H1 (cell line): ENCODE data around the gene OR9G4. TPM values are rescaled to one million over a fixed set of nuclear protein-coding genes. Genes with fewer than 3 reads are reported as not detected.

ENCODE experiments used
- CTCF ChIA-PET: fragments of 300-600 bp; sonication (Branson Sonifier 250); formaldehyde crosslinking; loops from one replicate; lab custom pipeline; 2021; ENCODE audit not compliant: partially characterized antibody; lab: Charles Lee
- POLR2A ChIA-PET: fragments of 300-600 bp; sonication (Branson Sonifier 250); formaldehyde crosslinking; loops from one replicate; lab custom pipeline; 2021; ENCODE audit warnings: inconsistent platforms; ENCODE audit not compliant: partially characterized antibody; lab: Charles Lee
- DNase-seq, 2 experiments: peaks; one replicate each; pipeline versions ENCODE4 v3.0.0 to v3.0.0-alpha.2; 2010 to 2022; ENCODE audit warnings: low spot score in 2 of 2, low read depth in 1 of 2, mixed read lengths in 1 of 2
- FAIRE-seq: peaks from 2 replicates; lab custom pipeline; 2011; peaks lifted over from hg19 to GRCh38; lab: Jason Lieb, UNC
- H2AFZ ChIP-seq: 2 replicates; pipeline ENCODE4 v1.8.1; 2012; ENCODE audit warnings: low read length, inconsistent platforms
- H2AK5ac ChIP-seq: 2 replicates; pipeline ENCODE4 v1.6.1; 2013; ENCODE audit warnings: low read depth, low read length
- H2BK120ac ChIP-seq: replicated peaks from 2 replicates; pipeline ENCODE3; 2013; ENCODE audit warnings: low read depth, low read length, inconsistent platforms
- H2BK12ac ChIP-seq: 2 replicates; pipeline ENCODE4 v1.6.1; 2013; ENCODE audit warnings: low read depth, low read length
- H2BK15ac ChIP-seq: 2 replicates; pipeline ENCODE4 v1.6.1; 2013; ENCODE audit warnings: low read length
- H2BK20ac ChIP-seq: 2 replicates; pipeline ENCODE4 v1.6.1; 2013; ENCODE audit warnings: low read length
- H2BK5ac ChIP-seq: 2 replicates; pipeline ENCODE4 v1.6.1; 2013; ENCODE audit warnings: low read depth, low read length
- H3K14ac ChIP-seq: 2 replicates; pipeline ENCODE4 v1.6.1; 2013; ENCODE audit warnings: inconsistent platforms; ENCODE audit not compliant: insufficient read length
- H3K18ac ChIP-seq: 2 replicates; pipeline ENCODE4 v1.6.1; 2013; ENCODE audit warnings: low read length; ENCODE audit errors: extremely low read depth
- H3K23ac ChIP-seq: 2 replicates; pipeline ENCODE4 v1.6.1; 2013; ENCODE audit warnings: inconsistent platforms; ENCODE audit not compliant: insufficient read length
- H3K23me2 ChIP-seq: 2 replicates; pipeline ENCODE4 v1.6.1; 2013; ENCODE audit warnings: low read depth, low read length
- H3K27ac ChIP-seq: 2 replicates; pipeline ENCODE4 v1.6.1; 2011; ENCODE audit warnings: low read depth, low read length, inconsistent platforms
- H3K27me3 ChIP-seq, 4 experiments: replicated peaks in 1 of 4; 1 replicate in 1 of 4; 2 replicates in 3 of 4; pipeline versions ENCODE4 v1.6.1 to v1.8.1; 2011 to 2013; ENCODE audit warnings: low read length in 3 of 4, mild to moderate bottlenecking in 3 of 4, inconsistent platforms in 2 of 4, mixed read lengths in 2 of 4, moderate library complexity in 1 of 4; ENCODE audit not compliant: control insufficient read depth in 3 of 4, insufficient read depth in 3 of 4; ENCODE audit errors: extremely low read depth in 1 of 4
- H3K36me3 ChIP-seq, 4 experiments: 2 replicates each; pipeline versions ENCODE4 v1.6.1 to v1.8.1; 2011 to 2013; ENCODE audit warnings: mild to moderate bottlenecking in 4 of 4, low read length in 3 of 4, moderate library complexity in 2 of 4, control low read depth in 1 of 4, inconsistent platforms in 1 of 4; ENCODE audit not compliant: insufficient read depth in 4 of 4, control insufficient read depth in 2 of 4
- H3K4ac ChIP-seq: replicated peaks from 2 replicates; pipeline ENCODE3; 2013; ENCODE audit warnings: low read length, low read depth, mixed read lengths, inconsistent platforms; ENCODE audit not compliant: insufficient read length
- H3K4me1 ChIP-seq, 4 experiments: replicated peaks in 1 of 4; 1 replicate in 1 of 4; 2 replicates in 3 of 4; pipeline versions ENCODE4 v1.6.1 to v1.8.1; 2011 to 2013; ENCODE audit warnings: low read length in 3 of 4, inconsistent platforms in 2 of 4, mixed read lengths in 1 of 4; ENCODE audit not compliant: insufficient read depth in 4 of 4, control insufficient read depth in 3 of 4
- H3K4me2 ChIP-seq, 2 experiments: 2 replicates each; pipeline versions ENCODE4 v1.6.1 to v1.8.1; 2011 to 2013; ENCODE audit warnings: low read depth in 2 of 2, low read length in 2 of 2, control low read depth in 1 of 2, inconsistent platforms in 1 of 2, mild to moderate bottlenecking in 1 of 2; ENCODE audit not compliant: insufficient read depth in 1 of 2
- H3K4me3 ChIP-seq, 4 experiments: fragments of 200-600, 300-600 bp in 1 of 4; sonication (generic), shearing (Covaris generic), sonication (Bioruptor Twin) in 1 of 4; 2 replicates each; pipeline versions ENCODE4 v1.5.1 to v1.8.1; 2011 to 2016; ENCODE audit warnings: low read length in 4 of 4, low read depth in 3 of 4, control low read depth in 2 of 4, inconsistent platforms in 2 of 4, mild to moderate bottlenecking in 2 of 4, mixed read lengths in 1 of 4, moderate library complexity in 1 of 4; ENCODE audit not compliant: insufficient read depth in 2 of 4; ENCODE audit errors: extremely low read depth in 1 of 4
- H3K56ac ChIP-seq: replicated peaks from 2 replicates; pipeline ENCODE3; 2013; ENCODE audit warnings: low read depth, mild to moderate bottlenecking, mixed read lengths, low read length, inconsistent platforms; ENCODE audit not compliant: insufficient read length
- H3K79me1 ChIP-seq: 2 replicates; pipeline ENCODE4 v1.6.1; 2013; ENCODE audit warnings: low read depth, low read length, control low read depth
- H3K79me2 ChIP-seq, 2 experiments: 2 replicates each; pipeline versions ENCODE4 v1.6.1 to v1.8.1; 2012 to 2013; ENCODE audit warnings: low read length in 2 of 2, mild to moderate bottlenecking in 2 of 2, inconsistent platforms in 1 of 2; ENCODE audit not compliant: insufficient read depth in 2 of 2, control insufficient read depth in 1 of 2
- H3K9ac ChIP-seq, 4 experiments: replicated peaks in 1 of 4; 1 replicate in 1 of 4; 2 replicates in 3 of 4; pipeline versions ENCODE4 v1.6.1 to v1.8.1; 2011 to 2013; ENCODE audit warnings: low read depth in 3 of 4, low read length in 3 of 4, control low read depth in 2 of 4, mild to moderate bottlenecking in 2 of 4, moderate library complexity in 2 of 4, inconsistent platforms in 1 of 4; ENCODE audit errors: extremely low read depth in 1 of 4
- H3K9me3 ChIP-seq, 2 experiments: 2 replicates each; pipeline versions ENCODE4 v1.6.1 to v1.8.1; 2012 to 2013; ENCODE audit warnings: mild to moderate bottlenecking in 2 of 2, moderate library complexity in 2 of 2, control low read depth in 1 of 2, inconsistent platforms in 1 of 2, low read depth in 1 of 2, low read length in 1 of 2, mixed read lengths in 1 of 2; ENCODE audit not compliant: insufficient read depth in 2 of 2
- H4K20me1 ChIP-seq, 2 experiments: replicated peaks in 1 of 2; 2 replicates each; pipeline versions ENCODE3 to v1.8.1; 2011 to 2013; ENCODE audit warnings: inconsistent platforms in 2 of 2, low read length in 2 of 2, mild to moderate bottlenecking in 1 of 2; ENCODE audit not compliant: insufficient read depth in 2 of 2, control insufficient read depth in 1 of 2
- H4K5ac ChIP-seq: 2 replicates; pipeline ENCODE4 v1.6.1; 2013; ENCODE audit warnings: low read length, low read depth, mixed read lengths, inconsistent platforms; ENCODE audit not compliant: insufficient read length
- H4K8ac ChIP-seq: 2 replicates; pipeline ENCODE4 v1.8.0; 2013; ENCODE audit warnings: mild to moderate bottlenecking, moderate library complexity, low read length, inconsistent platforms; ENCODE audit not compliant: insufficient read depth; ENCODE audit errors: extremely low read depth
- H4K91ac ChIP-seq: replicated peaks from 2 replicates; pipeline ENCODE3; 2013; ENCODE audit warnings: low read length, mixed read lengths, inconsistent platforms; ENCODE audit not compliant: insufficient read length
- BACH1 ChIP-seq: IDR thresholded peaks from 2 replicates; pipeline ENCODE4 v1.6.1; 2012; ENCODE audit warnings: low read length, improper control_type of control experiment
- CEBPB ChIP-seq: IDR thresholded peaks from 2 replicates; pipeline ENCODE4 v1.6.1; 2012; ENCODE audit warnings: low read depth, low read length
- E2F6 ChIP-seq: IDR thresholded peaks from 2 replicates; pipeline ENCODE4 v1.6.1; 2012; ENCODE audit warnings: inconsistent platforms
- KDM1A ChIP-seq: fragments of 200-600, 300-600 bp; sonication (generic); IDR thresholded peaks from 2 replicates; pipeline ENCODE4 v1.7.1; 2016; ENCODE audit warnings: mild to moderate bottlenecking, low read length, borderline replicate concordance
- KDM4A ChIP-seq: IDR thresholded peaks from one replicate; pipeline ENCODE4 v1.7.1; 2012; ENCODE audit warnings: low read depth, mild to moderate bottlenecking, moderate library complexity, low read length, inconsistent platforms; ENCODE audit not compliant: severe bottlenecking
- MAFK ChIP-seq: IDR thresholded peaks from 2 replicates; pipeline ENCODE4 v1.6.1; 2012; ENCODE audit warnings: low read depth, mild to moderate bottlenecking, improper control_type of control experiment, low read length
- NRF1 ChIP-seq: IDR thresholded peaks from 2 replicates; pipeline ENCODE4 v1.6.1; 2011; ENCODE audit warnings: mild to moderate bottlenecking, low read depth, low read length, improper control_type of control experiment
- POLR2A ChIP-seq, 2 experiments: IDR thresholded peaks; 1 replicate in 1 of 2; 2 replicates in 1 of 2; pipeline ENCODE4 v1.6.1; 2011; ENCODE audit warnings: low read depth in 2 of 2, low read length in 2 of 2, mild to moderate bottlenecking in 2 of 2; ENCODE audit errors: control extremely low read depth in 1 of 2
- SP1 ChIP-seq: IDR thresholded peaks from 2 replicates; pipeline ENCODE4 v1.6.1; 2011; ENCODE audit warnings: low read depth, low read length
- SP4 ChIP-seq: IDR thresholded peaks from 2 replicates; pipeline ENCODE4 v1.6.1; 2012; ENCODE audit warnings: low read length, inconsistent platforms
- TAF1 ChIP-seq: IDR thresholded peaks from 2 replicates; pipeline ENCODE4 v1.6.1; 2011; ENCODE audit warnings: mild to moderate bottlenecking, low read depth, low read length
- USF2 ChIP-seq: IDR thresholded peaks from 2 replicates; pipeline ENCODE4 v1.6.1; 2011; ENCODE audit warnings: low read length, improper control_type of control experiment
- ZNF274 ChIP-seq: IDR thresholded peaks from 2 replicates; pipeline ENCODE4 v1.7.0; 2012; ENCODE audit warnings: low read length, borderline replicate concordance; ENCODE audit errors: extremely low read depth
- WGBS, 2 experiments: shearing (Covaris generic) in 1 of 2; methylation state at CpG; one replicate each; pipeline versions ENCODE4 v1.1.6 to v1.1.7; 2013 to 2015; ENCODE audit warnings: low lambda C conversion rate in 2 of 2, mixed read lengths in 2 of 2, inconsistent platforms in 1 of 2, low coverage in 1 of 2, missing lambda C conversion rate in 1 of 2; ENCODE audit not compliant: insufficient replicate concordance in 2 of 2, insufficient coverage in 1 of 2, insufficient read length in 1 of 2; ENCODE audit errors: extremely low coverage in 1 of 2, missing lambda C conversion rate in 1 of 2; 5-methylcytosine and 5-hydroxymethylcytosine counted together
- polyA plus RNA-seq, 7 experiments: library from polyadenylated mRNA; depleted of rRNA in 3 of 7; stranded (reverse) in 5 of 7; unstranded in 2 of 7; fragments of >200 nt in 5 of 7; fragments of 200-250 nt in 2 of 7; gene quantifications; 1 replicate in 5 of 7; 2 replicates in 1 of 7; 4 replicates in 1 of 7; pipeline versions ENCODE4 v1.2.1 to v1.2.3, GENCODE V29; 2011 to 2013; ENCODE audit warnings: missing spikeins in 2 of 7, mixed read lengths in 2 of 7
- total RNA-seq: library from RNA; stranded (reverse); fragmentation: NEBNext Ultra II Directional; extraction: Animal tissue kit (Norgen Biotek cat#: 25700); gene quantifications from 2 replicates; pipeline ENCODE4 v1.2.1, GENCODE V29; 2021

Gene OR9G4
- total and polyA plus RNA-seq, 2 of the 8 experiments (the other 6 are each of a cell fraction or from before 2014, with no cell fraction given) = not detected

GRCh38 chr11:56716379-56716854 is 32.1 kb downstream of the OR9G4 start:
- POLR2A ChIA-PET = no interaction called here
- H4K8ac ChIP-seq = no peak overlapping the region
- H4K5ac ChIP-seq = no peak overlapping the region
- H2BK5ac ChIP-seq = no peak overlapping the region
- no peaks in the 10 kb centered on the region for H3K36me3 ChIP-seq
- no peaks in the 10 kb centered on the region for H3K4me1 ChIP-seq
- H2BK20ac ChIP-seq = no peak overlapping the region
- H2BK12ac ChIP-seq = no peak overlapping the region
- 91% methylated on average over 6 of the region's 6 CpGs; no CpG with 5 or more reads in 1 of the 2 experiments for WGBS, 2 experiments
- TF ChIP-seq USF2 (no peak), E2F6 (no peak), NRF1 (no peak), KDM1A (no peak), POLR2A (IDR thresholded peaks at IDR 0.05; ENCODE audit: control extremely low read depth in 1 of 2, low read depth in 2 of 2, low read length in 2 of 2) (no peak), TAF1 (no peak), KDM4A (no peak), CEBPB (no peak), SP1 (no peak), ZNF274 (no peak), SP4 (no peak), MAFK (no peak), BACH1 (no peak)
- TF ChIP-seq, all 59 proteins: peak for 0
- no peak overlapping the region for H2AK5ac ChIP-seq
- H3K18ac ChIP-seq = no peak overlapping the region
- no peaks in the 10 kb centered on the region for H4K20me1 ChIP-seq
- H3K79me2 ChIP-seq = no peaks in the 10 kb centered on the region
- H3K9me3 ChIP-seq = no peaks in the 10 kb centered on the region
- no peak overlapping the region for H3K23ac ChIP-seq
- H2AFZ ChIP-seq = no peak overlapping the region
- no peak overlapping the region for H3K56ac ChIP-seq
- no peak overlapping the region for H2BK15ac ChIP-seq
- no peak overlapping the region for H2BK120ac ChIP-seq
- DNase-seq = no peak
- no peak overlapping the region for H3K4me2 ChIP-seq
- CTCF ChIA-PET = interaction anchor here (1.2 kb wide), 1 partner anchor 10 kb away, joined by 3 read pairs; no protein-coding TSS in a partner anchor
- H4K91ac ChIP-seq = no peak overlapping the region
- H3K9ac ChIP-seq = no peak overlapping the region
- H3K4ac ChIP-seq = no peak overlapping the region
- no peak overlapping the region for H3K14ac ChIP-seq
- no peak for FAIRE-seq
- H3K23me2 ChIP-seq = no peaks in the 10 kb centered on the region
- H3K27ac ChIP-seq = no peak overlapping the region
- no peak overlapping the region for H3K4me3 ChIP-seq
- H3K27me3 ChIP-seq = no peaks in the 10 kb centered on the region
- no peaks in the 10 kb centered on the region for H3K79me1 ChIP-seq
